Activated CD4-positive, alpha-beta T cell treated with anti-CD3 and anti-CD28 coated beads, Interleukin-2, amount 50 U/mL, for 24 hours (primary cell): ENCODE measurements around the gene DPM3.

Experiments
- DNase-seq, 2 donors: peaks; one replicate each; pipeline ENCODE4 v3.0.0-alpha.2; 2020; ENCODE audit warnings: low read depth in 1 of 2, low spot score in 1 of 2

Gene DPM3

GRCh38 chr1:155103325-155103724 lies 37.0 kb downstream of the DPM3 start:
- no peak for DNase-seq

- DNase-seq = no peak
These were observed 41.0 kb downstream of the DPM3 start for GRCh38 chr1:155099331-155099730.

DNA sequence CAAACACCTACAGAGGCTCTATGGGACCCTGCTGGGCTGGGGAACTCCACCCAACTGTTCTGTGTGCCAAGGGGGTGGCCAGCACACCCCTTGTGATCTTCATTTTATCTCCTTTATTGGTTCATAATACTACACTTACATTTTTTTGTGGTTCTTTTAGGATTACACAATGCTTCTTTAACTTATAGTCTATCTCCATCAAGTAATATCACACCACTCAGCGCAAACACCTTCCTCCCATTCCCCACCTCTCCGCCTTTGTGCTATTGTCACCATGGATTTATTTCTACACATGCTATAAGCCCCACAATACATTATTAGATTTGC lies 45.7 kb downstream of the DPM3 start:
- DNase-seq = no peak

DNA sequence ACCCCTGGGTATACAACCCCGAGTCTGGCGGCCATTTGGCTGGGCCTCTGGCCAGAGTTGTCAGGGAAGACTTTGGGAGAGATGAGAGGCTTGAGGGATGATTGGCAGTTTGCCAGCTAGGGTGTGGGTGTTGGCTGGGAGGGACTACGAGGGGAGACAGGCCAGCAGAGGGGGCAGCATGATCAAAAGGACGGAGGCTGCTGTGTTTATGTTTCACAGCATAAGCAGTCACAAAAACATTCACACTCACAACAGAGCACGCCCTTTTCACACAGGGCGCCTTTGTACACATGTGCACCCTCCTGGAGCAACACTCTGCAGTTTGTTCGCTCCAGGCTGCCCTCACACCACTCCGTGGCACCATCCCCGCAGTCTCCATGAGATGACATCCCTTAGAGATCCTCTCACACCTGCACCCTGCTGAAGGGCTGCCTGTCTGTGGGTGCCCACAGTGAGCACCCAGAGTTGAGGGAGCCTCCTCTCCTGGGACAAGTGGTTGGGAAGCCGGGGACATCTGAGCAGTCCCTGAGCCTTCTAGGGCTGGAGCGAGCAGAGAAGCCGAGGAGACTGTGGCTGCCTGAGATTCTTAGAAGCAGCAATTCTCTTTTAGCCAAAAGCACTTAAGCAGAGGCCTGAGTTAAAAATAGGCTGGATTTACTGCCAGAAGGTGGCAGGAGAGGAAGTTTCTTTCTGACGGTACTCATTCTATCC lies 46.3 kb downstream of the DPM3 start:
- no peak for DNase-seq

GRCh38 chr1:155092641-155093040 lies 47.7 kb downstream of the DPM3 start:
- no peak for DNase-seq

DNA sequence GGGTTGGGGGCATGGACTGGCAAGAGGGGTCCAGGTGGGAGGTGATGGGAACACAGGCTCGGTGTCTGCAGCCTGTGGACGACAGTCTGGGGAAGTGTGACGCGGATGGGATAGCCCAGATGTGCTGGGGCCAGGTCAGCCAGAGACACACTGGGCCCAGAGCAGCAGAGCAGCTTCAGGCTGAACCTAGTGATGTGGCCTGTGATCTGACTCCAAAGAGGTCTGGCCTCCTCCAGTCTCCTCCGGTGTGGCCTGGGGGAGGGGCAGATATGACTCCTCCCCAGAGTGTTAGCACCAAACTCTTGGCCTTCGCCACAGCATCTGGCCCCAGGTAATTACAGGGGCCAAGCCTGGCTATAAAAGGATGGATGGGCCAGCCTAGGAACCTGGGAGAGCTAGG lies 48.2 kb downstream of the DPM3 start:
- no peak for DNase-seq

GRCh38 chr1:155091071-155092051 lies 49.0 kb downstream of the DPM3 start:
- DNase-seq = peak; percentile 79 to 85
